Left renal cortex interstitium (tissue), 4 donors: ENCODE measurements around the gene UBE2J2. TPM values are rescaled to one million over a fixed set of nuclear protein-coding genes. Genes with fewer than 3 reads are reported as not detected.

ENCODE experiments used
- DNase-seq, 4 donors: peaks; one replicate each; pipeline ENCODE4 v3.0.0-alpha.2; 2013; ENCODE audit warnings: low read depth in 4 of 4, low spot score in 2 of 4, missing footprints in 1 of 4
- polyA plus RNA-seq, 4 donors: library from polyadenylated mRNA; unstranded; fragments of 120-200 nt; gene quantifications; one replicate each; pipeline ENCODE4 v1.2.1, GENCODE V29; 2013; ENCODE audit not compliant: insufficient read length in 4 of 4

Gene UBE2J2
- polyA plus RNA-seq, 4 donors, result 40.9 to 68.6 (median 58.4) TPM

GRCh38 chr1:1216770-1217620, 56.7 kb downstream of the UBE2J2 start:
- no peak for DNase-seq

- no peak for DNase-seq
These were observed 57.6 kb downstream of the UBE2J2 start for GRCh38 chr1:1215881-1216605.

GRCh38 chr1:1215080-1215676, 58.5 kb downstream of the UBE2J2 start:
- DNase-seq, result no peak

- DNase-seq, result no peak
These were observed 60.0 kb downstream of the UBE2J2 start, which contains the start of gene TNFRSF4 for GRCh38 chr1:1213345-1214265. Gene TNFRSF4 (minus strand): TSS chr1:1214153. CDS start chr1:1214127, 26 bp downstream.

DNA sequence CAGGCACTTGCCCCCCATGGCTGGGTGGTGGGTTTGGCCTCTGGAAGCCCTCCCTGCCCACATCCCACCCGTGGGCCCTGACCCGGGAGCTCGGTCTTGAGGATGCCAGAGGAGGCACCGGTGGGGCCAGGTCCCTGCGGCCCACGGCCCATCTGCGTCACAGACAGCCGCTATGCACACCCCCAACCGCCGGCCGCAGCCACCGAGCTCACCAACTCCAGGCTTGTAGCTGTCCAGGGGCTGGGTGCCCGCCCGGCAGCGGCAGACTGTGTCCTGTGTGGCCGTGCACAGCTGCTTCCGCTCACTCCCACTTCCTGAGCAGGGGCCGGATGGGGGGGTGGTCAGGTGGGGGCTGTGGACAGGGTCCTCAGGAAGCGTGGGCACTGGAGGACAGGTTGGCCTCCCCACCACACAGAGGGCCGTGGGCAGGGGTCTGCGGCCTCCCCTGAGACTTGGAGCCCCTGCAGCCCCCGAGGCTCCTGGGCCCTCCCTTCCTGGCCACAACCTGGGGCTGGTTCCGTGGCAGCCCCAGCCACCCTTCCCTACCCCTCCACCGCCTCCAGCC, 60.8 kb downstream of the UBE2J2 start:
- DNase-seq, result no peak

DNA sequence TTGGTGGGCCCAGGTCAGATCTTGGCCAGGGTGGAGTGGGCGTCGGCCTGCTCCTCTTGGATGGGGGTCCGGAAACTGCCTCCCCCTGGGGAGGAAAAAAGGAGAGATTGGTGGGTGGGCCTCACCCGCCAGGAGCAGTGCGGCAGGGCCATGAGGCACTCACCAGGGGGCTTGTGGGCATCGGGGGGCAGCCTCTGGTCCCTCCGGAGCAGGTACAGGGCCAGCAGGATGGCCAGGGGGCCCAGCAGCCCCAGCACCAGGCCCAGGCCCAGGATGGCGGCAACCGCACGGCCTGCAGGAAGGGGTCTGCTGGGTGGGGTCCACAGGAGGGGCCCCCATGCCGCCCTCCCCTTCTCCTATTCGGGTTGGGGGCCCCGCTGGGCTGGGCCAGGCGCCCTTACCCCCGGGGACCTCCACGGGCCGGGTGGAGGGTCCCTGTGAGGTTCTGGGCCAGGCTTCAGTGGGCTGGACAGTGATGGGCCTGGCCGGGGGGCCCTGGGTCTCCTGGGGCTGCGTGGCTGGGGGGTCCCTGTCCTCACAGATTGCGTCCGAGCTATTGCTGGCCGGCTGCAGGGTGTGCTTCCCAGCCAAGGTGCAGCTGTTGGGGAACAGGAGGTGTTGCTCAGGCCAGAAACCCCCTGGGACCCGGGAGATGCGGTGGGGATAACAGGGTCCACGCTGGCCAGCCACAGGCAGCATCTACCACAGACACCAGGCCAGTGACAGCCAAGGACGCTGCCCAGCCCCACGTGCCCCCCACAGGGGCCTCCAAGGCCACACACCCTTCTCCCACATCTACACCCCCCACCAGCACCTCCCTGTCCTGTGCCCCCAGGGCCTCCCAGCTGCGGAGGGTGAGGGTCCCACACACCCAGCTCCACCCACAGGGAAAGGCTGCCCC, 61.9 kb downstream of the UBE2J2 start:
- no peak for DNase-seq

DNA sequence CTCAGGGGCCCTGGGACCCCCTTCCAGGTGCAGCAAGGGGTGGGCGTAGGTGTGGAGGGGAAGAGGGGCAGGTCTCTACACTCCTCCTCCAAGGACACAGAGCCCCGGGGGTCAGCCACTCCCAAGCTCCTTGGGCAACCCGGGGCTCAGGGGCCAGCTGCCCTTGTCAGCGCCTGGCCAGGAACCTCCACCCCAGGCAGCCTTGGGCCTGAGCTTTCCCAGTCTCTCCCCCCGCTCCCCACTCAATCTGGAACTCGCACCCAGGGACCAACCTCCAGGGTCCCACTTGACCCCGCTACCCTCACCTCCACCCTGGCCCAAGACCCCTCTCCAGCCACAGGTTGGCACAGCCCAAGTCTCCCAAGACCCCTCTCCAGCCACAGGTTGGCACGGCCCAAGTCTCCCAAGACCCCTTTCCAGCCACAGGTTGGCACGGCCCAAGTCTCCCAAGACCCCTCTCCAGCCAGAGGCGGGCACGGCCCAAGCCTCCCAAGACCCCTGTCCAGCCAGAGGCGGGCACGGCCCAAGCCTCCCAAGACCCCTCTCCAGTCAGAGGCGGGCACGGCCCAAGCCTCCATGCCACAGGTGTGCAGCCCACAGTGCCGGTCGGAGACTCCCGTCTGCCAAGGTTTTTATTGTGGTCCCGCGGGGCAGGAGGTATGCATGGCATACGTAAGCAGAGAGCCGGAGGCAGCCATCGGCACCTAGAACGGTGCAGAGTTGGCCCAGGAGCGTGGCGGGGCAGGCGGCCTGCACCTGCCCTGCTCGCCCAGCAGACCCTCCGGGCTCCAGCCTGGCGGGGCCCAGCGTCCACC, 62.7 kb downstream of the UBE2J2 start:
- DNase-seq, result no peak

DNA sequence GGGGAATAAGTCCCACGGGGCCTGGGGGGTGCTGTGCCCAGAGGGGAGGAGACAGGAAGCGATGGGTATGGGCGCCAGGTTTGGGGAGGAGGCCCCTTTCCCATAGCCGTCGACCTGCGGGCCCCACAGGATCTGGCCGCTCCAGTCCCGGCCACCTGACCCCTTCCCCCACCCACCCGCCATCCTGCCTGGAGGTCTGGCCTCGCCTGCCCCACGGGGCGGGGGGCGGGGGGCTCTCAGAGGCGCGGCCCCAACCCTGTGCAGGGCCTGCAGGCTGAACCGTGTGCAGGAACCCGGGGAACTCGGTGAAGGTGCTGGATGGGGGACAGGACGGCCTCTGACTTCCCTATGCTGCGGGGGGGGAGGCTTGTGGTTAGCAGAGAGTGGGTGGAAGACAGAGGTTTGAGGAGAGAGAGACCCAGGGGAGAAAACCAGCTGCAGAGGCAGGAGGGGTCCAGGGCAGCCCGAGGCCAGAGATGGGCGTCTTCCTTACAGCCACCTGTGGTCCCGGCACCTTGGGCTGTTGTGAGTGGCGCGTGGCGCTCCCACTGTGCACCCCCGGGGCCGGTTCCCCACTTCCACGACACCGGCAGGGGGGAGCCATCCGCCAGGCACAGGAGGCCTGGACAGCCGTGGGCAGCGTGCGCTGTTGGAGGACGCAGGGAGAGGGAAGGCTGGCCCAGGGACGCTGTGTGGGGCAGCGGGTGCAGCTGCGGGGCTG, 64.8 kb downstream of the UBE2J2 start:
- no peak for DNase-seq

DNA sequence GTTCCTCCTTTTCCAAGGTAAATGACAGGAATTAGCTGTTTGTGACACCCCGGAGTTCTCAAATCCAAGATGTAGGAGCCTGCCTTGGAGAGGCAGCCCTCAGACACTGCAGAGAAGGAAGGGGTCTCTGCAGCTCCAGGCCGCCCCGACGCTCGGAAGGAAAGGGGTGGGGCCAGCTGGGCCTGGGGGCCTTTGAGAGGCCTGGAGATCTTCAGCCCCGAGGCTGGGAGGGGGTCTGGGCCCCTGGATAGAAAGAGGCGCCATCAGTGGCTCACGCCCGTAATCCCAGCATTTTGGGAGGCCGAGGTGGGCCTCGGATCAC, 66.1 kb downstream of the UBE2J2 start:
- DNase-seq, result no peak

GRCh38 chr1:1206966-1207531, 66.6 kb downstream of the UBE2J2 start:
- no peak for DNase-seq

DNA sequence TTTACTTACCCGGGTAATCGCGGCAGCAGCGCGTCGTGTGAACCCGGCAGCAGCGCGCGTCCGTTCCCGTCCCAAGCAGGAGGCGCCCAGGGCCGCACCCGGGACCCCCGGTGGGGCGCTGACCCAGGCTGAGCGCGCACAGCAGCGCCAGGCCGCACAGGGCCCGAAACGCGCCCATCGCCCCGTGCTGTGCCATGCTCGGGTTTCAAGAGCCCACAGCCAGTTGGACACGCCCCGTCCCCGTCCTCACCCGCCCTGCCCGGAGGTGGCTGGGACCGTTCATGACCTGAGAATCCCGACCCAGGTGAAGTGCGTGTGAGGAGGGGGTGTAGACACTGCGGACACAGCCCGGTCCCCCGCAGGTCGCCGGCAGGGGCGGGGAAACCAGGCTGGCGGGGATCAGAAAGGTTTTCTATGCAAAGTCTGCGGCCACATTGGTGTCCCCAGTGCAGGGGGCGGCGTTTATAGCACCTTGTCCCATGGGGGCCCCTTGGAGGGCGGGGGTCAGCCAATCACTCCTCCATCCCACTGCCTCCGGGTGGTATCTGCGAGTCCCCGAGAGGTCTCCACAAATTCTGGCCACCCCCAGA, 67.2 kb downstream of the UBE2J2 start, which contains the start of gene TNFRSF18:
TSS of gene TNFRSF18 (minus strand) at position 217 of the 590 bp plus-strand sequence. CDS start at position 196, 21 bp downstream.
- no peak for DNase-seq

DNA sequence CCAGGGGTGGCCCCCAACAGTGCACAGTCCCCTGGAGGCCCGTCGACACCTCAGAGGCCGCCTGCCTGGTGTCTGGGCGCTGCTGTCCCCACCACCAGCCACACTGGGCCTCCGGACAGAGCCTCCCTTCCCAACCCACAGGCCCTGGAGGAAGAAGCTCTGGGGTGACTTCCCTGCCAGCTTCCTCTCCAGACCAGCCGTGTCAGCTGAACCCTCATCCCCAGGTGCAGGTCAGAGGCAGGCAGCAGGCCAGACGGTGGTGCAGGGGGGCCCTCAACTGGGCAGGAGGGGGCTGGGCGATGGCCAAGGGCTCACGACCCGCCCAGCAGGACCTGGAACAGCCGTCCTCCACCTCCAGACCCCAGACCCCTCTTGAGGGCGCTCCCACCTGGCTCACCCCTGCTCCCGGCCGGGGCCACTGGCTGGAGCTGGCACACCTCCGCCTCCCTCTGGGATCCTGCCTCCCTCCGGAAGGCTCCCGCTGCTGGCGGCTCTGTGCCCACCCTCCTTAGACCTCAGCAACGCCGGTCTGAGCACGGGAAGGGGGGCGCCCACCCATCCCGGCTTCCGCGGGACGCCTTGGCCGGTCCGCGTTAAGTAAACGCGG, 67.8 kb downstream of the UBE2J2 start:
- DNase-seq, result no peak

- DNase-seq, result no peak
These were observed 68.5 kb downstream of the UBE2J2 start for GRCh38 chr1:1204998-1205768.

- DNase-seq, result no peak
These were observed 69.2 kb downstream of the UBE2J2 start for GRCh38 chr1:1204425-1204920.
